COR-L47 (cell line): ENCODE results near the gene SDC1.

Experiments
- DNase-seq: peaks from one replicate; lab custom pipeline; 2025; lab: John Stamatoyannopoulos, UW

Gene SDC1

GRCh38 chr2:20213651-20214565, 11.0 kb downstream of the SDC1 start:
- no peak for DNase-seq

GRCh38 chr2:20212871-20213503, 11.9 kb downstream of the SDC1 start:
- DNase-seq, result no peak

DNA sequence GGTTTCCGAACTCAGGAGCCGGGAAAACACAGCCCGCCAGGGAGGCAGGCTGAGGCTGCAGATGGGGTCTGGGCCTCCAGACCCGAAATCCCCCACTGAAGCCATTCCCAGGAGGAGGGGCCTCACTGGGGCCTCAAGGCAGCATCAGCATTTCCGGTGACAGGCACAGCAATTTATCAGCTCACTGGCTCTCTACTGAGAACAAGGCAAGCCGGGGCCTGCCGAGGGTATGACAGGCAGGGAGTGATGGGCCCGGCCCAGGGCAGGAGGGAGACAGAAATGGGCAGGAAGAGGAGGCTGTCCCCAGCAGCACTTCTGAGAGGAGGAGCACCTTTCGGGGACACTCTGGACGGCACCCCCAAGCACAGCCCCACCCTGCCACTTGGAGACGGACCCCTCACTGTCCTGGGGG, 12.5 kb downstream of the SDC1 start:
- no peak for DNase-seq

DNA sequence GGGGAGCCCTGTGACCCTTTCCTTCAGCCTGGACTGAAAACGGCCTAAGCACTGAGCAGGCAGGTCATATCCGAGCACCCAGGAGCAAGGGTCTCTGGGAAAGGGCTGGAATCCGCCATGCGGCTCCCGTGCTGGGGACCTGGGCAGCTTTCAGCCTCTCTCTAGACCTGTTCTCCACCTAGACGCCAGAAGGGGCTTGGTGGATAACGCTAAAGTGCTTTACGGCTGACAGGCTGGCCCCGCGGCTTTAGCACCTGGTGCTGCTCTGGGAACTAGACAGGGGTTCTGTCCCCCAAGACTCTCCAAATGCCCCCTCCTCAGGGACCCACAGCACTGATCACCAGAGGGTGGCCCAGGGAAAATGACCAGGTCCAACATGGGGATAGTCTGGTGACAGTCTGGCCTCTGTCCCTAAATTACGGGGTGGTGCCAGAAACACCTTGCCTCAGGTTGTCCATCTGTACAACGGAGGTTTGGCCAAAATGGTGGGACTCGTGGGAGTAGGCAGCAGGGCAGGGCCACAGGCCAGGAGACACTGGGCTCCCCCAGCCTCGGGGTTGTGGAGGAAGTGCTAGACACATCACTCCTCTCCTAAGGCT, 13.0 kb downstream of the SDC1 start:
- DNase-seq, result no peak

- no peak for DNase-seq
These were observed 13.5 kb downstream of the SDC1 start for GRCh38 chr2:20211420-20211819.

GRCh38 chr2:20210462-20210861, 14.5 kb downstream of the SDC1 start:
- DNase-seq, result no peak

- no peak for DNase-seq
These were observed 15.4 kb downstream of the SDC1 start for GRCh38 chr2:20209373-20210109.

DNA sequence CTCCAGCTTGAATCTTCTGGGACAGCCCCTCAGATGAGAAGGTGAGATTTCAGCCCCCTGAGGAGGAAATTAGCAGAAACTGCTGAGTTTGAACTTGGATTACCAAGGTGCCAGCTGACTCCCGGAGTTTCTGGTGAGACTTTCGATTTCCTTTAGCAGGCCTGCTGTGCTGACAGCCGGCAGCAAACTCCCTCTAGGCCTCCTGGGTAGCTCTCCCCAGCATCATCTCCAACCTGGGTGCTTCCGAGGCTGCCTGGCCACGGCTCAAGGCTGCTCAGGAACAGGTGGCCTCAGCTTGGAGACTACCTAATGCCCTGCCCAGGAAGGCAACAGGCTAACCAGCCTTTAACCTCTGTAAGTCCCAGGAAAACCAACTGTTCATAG, 16.5 kb downstream of the SDC1 start:
- DNase-seq, result no peak

- DNase-seq, result no peak
These were observed 17.9 kb downstream of the SDC1 start for GRCh38 chr2:20207051-20207450.

DNA sequence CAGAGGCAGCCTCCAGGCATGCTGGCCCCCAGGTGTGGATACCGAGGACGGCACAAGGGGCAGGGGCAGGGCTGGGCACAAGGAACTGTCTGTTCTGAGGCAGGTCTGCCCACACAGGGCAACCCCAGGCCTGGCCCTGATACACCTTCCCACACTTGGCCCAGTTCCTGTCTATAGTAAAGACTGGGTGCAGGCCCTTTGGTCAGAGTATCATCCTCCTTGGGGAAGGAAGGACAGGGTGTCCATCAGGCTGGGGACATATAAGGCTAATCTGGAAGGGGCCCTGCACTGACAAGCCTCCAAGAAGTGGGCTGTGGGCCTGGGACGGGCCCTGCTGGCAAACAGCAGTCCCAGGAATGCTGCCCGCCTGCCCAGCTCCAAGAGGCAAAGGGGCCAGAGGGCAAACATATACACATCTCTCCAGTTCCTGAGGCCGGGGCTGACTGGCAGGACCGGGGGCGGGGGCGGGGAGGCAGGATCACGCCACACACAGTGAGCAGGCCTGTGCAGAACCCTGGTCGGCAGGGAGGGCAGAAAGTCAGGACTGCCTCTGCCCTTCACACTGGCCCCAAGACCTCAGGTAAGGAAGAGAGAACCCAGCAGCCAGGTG, 18.9 kb downstream of the SDC1 start:
- DNase-seq, result no peak

DNA sequence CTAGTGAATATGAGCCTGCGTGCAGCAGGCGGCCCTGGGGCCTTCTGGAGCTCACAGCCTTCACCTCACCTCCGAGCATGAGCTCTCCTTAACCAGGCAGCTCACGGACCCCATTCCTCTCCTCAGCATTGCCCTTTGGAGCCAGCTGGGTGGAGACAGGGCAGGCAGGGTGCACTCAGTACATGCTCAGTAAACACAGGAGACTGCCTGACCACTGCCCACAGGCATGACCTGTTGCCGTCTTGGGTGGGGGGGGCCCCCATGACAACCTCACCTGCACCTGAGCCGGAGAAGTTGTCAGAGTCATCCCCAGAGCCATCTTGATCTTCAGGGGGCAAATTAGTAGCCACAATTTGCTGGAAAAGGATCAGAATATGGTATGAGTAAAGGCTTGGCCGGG, 19.9 kb downstream of the SDC1 start:
- DNase-seq, result no peak

DNA sequence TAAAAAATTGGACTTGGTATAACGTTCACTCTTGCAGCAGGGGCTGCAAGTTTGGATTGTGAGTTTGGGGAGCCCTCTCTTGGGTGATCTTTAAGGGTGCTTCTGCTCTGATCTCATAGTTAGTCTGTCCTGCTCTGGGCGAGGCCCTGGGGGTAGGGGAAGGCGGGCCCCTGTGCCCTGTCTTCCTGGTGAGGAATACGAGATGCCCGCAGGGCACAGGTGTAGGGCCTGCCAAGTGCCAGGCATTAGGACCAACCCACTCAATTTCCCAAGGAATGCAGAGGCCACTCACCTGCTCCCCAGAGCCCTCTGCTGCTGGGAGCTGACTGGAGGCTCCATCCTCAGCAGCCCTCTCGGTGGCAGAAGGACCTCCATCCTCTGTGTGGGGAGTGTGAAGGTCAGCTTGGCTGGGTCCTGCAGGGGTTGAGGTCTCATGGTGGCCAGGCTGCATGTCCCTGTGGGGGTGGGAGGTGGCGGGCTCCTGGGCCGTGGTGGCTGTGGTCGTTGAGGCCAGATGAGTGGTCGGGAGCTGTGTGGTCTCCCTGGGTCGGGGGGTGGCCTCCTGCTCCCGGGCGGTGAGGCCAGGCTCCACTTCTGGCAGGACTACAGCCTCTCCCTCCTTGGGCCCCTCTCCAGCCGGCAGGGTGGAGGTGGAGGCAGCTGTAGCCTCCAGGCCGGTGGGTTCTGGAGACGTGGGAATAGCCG, 21.3 kb downstream of the SDC1 start:
- DNase-seq, result no peak

DNA sequence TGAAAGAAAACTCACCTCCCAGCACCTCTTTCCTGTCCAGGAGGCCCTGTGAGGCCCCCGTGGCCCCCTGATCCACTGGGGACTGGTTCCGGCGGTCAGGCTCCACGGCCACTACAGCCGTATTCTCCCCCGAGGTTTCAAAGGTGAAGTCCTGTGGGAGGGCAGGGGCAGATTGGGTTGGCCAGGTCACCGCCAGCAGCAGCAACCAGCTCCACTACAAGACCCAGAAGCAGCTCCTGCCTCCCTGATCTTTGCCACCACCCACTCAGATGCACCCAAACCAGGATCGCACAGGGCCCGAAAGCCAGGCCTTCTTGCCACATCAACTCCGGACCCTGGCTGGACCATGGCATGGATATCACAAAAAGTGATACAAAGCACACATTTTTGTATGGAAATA, 21.9 kb downstream of the SDC1 start:
- no peak for DNase-seq

- DNase-seq, result no peak
These were observed 23.3 kb downstream of the SDC1 start for GRCh38 chr2:20201671-20202070.

- DNase-seq, result no peak
These were observed 24.0 kb downstream of the SDC1 start for GRCh38 chr2:20200697-20201555.

GRCh38 chr2:20199633-20200270, 25.2 kb downstream of the SDC1 start:
- no peak for DNase-seq

DNA sequence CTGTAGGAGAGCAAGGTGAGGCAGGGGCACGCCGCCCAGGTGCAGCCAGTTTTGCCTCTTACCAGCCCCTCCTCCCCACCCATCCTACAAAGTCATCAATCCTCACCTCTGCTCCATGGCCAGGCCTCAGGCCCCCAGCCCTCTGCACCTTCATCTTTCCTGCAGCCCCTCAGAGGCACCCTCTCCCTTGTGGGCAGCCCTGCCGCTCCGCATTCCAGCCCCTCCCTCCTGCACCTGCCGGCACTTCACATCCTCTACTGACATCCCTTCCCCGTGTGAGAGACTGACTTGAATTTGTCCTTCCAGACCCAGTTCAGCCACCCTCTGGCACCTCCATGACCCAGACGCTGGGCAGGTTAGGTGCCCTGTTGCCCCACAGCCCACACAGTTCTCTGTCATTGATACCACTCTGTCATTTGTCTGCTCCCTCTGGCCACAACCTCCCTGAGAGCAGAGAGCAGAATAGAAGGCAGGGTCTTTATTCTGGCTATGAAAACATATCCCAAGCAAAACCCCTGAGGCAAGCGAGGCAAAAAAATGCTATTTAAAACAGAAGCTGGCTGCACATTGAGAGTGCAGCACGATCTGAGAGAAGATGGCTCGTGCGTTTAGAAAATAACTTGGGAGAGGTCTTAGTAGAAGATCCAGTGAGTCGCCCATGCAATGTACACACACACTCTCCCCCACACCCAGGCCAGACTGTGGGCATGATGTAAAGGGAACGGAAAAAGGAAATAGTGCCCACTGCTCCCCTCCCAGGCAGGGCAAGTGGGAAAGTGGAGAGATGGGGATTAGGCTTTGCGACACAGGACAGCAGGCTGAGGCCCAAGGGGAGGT, 25.9 kb downstream of the SDC1 start:
- no peak for DNase-seq

DNA sequence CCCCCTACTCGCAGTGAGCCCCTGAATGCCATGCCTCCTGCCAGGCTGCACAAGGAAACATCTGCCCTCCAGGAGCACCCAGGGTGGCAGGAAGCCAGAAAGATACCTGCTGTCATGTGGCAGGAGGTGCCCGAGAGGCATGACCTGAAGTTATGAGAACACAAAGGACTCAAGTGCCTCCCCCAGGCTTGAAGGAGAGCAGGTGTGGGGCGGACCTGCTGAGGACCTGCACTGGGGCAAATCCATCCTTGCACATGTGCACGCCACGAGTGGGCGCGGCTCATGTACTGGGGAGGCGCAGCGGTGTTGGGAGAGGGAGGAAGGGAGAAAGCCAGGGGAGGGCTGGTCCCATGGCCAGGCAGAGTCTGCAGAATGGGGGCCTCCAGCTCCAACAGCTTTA, 26.9 kb downstream of the SDC1 start:
- DNase-seq, result peak; percentile 75

- DNase-seq, result no peak
These were observed 27.7 kb downstream of the SDC1 start for GRCh38 chr2:20197192-20197591.
